GM12801 (cell line): Measurements from ENCODE around the gene ASB1.

ENCODE experiments used
- TF ChIP-seq, protein P1 (sequence below): IDR thresholded peaks from one replicate; pipeline ENCODE4 v1.5.1; 2011; ENCODE audit warnings: control low read depth; ENCODE audit not compliant: insufficient read length; ENCODE audit errors: extremely low read depth

Gene ASB1

DNA sequence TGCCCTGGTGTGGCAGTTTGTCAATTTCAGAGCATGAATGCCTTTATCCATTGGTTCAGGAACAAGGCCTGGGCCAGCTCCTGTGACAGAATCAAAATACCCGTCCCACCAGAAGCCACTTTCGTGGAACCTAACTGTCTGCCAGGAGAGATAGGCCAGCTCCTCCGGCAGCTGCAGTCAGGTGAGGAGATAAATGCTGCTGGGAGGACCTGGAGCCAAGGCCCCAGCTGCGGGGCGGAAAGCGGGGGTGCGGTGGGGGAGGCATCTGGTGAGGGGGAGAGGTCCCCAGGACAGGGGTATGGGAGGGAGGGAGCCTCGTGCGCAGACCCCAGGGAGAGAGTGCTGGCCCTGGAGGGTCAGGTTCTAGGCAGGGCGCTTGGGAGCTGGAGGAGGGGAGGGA is 4.4 kb upstream of the ASB1 start:
- TF ChIP-seq, protein P1, sequence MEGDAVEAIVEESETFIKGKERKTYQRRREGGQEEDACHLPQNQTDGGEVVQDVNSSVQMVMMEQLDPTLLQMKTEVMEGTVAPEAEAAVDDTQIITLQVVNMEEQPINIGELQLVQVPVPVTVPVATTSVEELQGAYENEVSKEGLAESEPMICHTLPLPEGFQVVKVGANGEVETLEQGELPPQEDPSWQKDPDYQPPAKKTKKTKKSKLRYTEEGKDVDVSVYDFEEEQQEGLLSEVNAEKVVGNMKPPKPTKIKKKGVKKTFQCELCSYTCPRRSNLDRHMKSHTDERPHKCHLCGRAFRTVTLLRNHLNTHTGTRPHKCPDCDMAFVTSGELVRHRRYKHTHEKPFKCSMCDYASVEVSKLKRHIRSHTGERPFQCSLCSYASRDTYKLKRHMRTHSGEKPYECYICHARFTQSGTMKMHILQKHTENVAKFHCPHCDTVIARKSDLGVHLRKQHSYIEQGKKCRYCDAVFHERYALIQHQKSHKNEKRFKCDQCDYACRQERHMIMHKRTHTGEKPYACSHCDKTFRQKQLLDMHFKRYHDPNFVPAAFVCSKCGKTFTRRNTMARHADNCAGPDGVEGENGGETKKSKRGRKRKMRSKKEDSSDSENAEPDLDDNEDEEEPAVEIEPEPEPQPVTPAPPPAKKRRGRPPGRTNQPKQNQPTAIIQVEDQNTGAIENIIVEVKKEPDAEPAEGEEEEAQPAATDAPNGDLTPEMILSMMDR, result no peak

DNA sequence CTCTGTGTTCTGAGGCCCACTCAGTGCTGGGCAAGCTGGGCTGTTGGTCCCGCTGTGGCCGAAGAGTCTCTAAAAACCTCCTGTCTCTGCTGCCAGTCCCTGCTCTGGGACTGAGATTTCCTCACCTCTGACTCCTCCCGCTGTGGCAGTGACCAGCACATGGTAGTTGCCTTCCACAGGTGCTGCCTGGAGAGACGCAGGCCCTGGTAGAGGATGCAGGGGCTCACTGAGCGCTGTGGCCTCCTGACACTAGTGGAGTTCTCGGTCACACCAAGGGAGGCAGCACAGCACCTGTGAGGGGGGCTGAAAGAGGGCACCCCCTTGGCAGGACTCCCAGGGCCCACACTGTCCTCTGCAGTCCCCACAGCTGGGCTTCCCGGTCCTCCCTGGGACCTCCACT is 3.8 kb upstream of the ASB1 start:
- TF ChIP-seq, protein P1, result no peak

DNA sequence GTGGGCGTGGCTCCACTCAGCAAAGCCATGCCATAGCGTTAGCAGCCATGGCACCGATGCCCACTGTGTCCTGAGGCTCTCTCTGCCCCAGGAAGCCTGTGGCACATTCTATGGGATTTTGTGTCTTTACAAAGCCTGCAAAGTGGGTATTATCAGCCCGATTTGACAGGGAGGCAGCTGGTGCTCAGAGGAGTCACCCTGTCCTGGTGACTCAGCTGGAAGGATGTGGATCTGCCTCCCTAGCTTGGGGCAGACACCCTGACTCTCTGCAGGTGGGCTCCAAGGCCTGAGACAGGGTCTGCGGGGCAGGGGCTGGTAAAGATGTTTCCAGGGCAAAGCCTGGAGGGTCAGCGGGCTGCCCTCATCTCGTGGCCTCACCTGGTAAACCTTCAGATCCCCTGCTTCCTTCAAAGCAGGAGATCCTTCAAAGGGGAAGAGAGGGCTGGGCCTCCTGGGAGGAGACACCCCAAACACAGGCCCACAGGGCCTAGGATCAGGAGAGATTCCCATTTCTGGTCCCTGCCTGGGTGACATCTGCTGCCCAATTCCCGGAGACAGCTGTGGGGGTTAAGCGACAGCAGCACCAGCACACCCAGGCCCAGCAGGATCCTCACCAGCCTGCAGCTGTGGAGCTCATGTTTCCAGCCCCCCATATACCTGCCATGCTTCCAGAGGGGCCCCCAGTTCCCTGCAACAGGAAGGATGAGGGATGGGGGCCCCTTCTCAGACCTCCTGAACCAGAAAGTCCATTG is 3.0 kb upstream of the ASB1 start:
- TF ChIP-seq, protein P1, result no peak

DNA sequence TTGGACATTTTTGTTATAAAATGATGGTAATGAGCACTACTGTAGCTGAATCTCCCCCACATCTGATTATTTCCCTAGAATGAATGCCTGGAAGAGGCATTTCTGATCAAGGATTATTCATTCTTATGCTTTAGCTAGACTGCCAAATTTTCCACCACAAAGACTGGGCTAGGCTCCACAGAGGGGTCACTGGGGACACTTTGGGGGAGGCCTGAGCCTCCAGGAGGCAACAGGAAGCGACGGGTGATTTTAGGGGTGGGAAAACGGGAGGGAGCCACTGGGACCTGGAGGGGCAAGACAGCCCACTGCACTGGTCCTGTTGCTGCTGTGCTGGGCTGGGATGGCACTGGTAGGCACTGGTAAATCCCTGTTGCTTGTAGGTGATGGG is 2.4 kb upstream of the ASB1 start:
- TF ChIP-seq, protein P1, result no peak

DNA sequence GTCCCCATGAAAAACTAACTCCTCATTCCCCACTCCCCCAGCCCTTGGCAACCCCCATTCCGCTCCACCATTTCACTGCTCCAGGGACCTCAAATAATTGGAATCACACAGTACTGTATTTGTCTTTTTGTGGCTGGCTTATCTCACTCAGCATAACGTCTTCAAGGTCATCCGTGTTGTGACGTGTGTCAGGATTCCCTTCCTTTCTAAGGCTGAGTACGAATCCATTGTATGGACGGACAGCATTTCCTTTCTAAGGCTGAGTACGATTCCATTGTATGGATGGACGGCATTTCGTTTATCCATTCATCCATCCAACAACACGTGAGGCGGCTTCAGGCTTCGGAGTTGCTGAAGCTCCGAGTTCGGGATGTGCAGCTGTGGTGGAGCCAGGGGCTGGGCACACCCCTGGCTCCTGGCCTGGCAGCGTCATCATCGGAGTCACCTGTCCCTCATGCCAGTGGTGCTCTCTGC is 1.2 kb upstream of the ASB1 start:
- TF ChIP-seq, protein P1, result no peak

DNA sequence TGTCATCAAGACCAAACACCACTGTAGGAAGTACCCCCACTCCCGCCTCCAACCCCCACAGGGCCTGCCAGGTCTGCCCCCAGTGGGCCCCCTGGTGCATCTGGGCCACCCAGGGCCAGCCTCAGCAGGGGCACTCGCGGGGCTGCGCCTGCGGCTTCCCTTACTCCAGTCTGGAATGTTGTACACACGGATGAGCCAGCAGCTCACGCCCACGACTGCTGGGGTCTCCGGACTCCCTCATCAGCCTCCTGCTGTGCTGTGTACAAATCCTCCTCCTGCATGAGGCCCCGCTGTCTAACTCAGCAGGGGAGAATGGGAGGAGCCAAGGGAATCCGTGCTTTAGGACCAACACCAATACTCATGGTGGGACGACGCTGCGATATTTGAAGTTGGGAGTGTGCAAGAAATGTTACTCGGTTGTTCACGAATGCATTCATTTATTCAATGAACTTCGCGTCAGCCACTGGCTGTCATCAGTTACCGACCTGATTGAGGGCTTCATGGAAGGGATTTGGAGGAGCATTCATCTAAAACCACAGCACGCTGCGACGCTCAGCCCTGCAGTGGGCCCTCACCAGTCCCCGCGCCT is 654 bp upstream of the ASB1 start:
- TF ChIP-seq, protein P1, result no peak

DNA sequence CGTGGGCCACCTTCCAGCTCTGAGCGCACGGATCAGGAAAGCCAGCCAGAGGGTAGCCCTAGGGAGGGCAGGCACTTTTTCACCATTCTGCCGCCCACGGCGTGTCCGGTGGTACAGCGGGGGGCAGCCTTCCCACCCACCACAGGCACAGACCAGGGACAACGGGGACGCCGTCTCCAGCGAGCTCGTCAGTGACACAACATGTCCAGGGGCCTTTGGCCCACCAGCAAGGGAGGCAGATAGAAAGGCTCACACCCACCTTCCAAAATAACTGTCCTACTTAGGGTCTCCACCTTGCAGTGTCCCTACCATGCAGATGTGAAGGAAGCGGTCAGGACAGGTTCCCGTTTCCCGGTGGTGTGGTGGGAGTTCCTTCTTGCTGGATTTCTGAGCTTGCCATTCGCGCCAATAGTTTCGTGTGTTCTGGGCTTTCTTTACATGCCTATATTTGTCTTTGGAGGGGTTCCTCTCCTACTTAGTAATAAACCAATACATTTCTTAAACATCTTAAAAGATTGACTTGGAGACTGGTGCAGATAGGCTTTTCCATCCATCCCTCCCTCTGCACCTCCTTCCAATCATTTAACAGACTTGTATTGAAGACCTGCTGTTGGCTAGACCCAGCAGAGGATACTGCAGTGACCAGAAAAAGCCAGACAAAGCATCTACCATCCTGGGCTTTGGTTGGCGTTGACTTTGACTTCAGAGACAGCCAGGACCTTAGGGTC is 872 bp downstream of the ASB1 start:
- TF ChIP-seq, protein P1, result no peak
